Kidney (tissue), 14 donors: ENCODE measurements around the gene NPPA. TPM values are rescaled to one million over a fixed set of nuclear protein-coding genes. Genes with fewer than 3 reads are reported as not detected.

Experiments
- DNase-seq, 5 donors: peaks; one replicate each; pipeline ENCODE4 v3.0.0-alpha.2; 2013 to 2020
- FAIRE-seq: peaks from 2 replicates; lab custom pipeline; 2012; peaks lifted over from hg19 to GRCh38; lab: Jason Lieb, UNC
- H3K27ac ChIP-seq, 2 donors: one replicate each; pipeline ENCODE4 v1.7.0; 2013; ENCODE audit warnings: low read depth in 2 of 2, low read length in 2 of 2, inconsistent platforms in 1 of 2
- H3K27me3 ChIP-seq: one replicate; pipeline ENCODE4 v1.7.1; 2013; ENCODE audit warnings: low read length, inconsistent platforms; ENCODE audit not compliant: control insufficient read depth, insufficient read depth
- H3K36me3 ChIP-seq, 3 donors: one replicate each; pipeline versions ENCODE4 v1.7.0 to v1.7.1; 2013; ENCODE audit warnings: low read length in 3 of 3, control low read depth in 1 of 3, inconsistent platforms in 1 of 3; ENCODE audit not compliant: insufficient read depth in 3 of 3, control insufficient read depth in 2 of 3
- H3K4me1 ChIP-seq, 3 donors: one replicate each; pipeline versions ENCODE4 v1.7.0 to v1.7.1; 2013; ENCODE audit warnings: low read length in 3 of 3, inconsistent platforms in 1 of 3, low read depth in 1 of 3; ENCODE audit not compliant: control insufficient read depth in 2 of 3, insufficient read depth in 2 of 3
- H3K4me3 ChIP-seq, 3 donors: one replicate each; pipeline versions ENCODE4 v1.7.0 to v1.8.1; 2013; ENCODE audit warnings: low read length in 3 of 3, control low read depth in 1 of 3, inconsistent platforms in 1 of 3
- H3K9ac ChIP-seq, 3 donors: one replicate each; pipeline versions ENCODE4 v1.7.0 to v1.7.1; 2013; ENCODE audit warnings: low read length in 3 of 3, control low read depth in 1 of 3, inconsistent platforms in 1 of 3
- H3K9me3 ChIP-seq, 3 donors: one replicate each; pipeline versions ENCODE4 v1.7.0 to v1.7.1; 2013; ENCODE audit warnings: low read length in 3 of 3, control low read depth in 1 of 3, inconsistent platforms in 1 of 3; ENCODE audit not compliant: control insufficient read depth in 2 of 3, insufficient read depth in 1 of 3
- CTCF ChIP-seq: IDR thresholded peaks from 3 replicates; pipeline ENCODE4 v1.5.1; 2012; ENCODE audit warnings: mild to moderate bottlenecking, moderate library complexity, borderline replicate concordance; ENCODE audit not compliant: insufficient read depth; ENCODE audit errors: extremely low read depth
- intact Hi-C: fragments of 100-400 bp; cut with DNase I; formaldehyde crosslinking; loops from one replicate; pipeline ENCODE4 v1.11.1; 2022
- polyA plus RNA-seq: library from polyadenylated mRNA; stranded (reverse); fragments of 350-450 nt; fragmentation: Illumina TruSeq; extraction: RNeasy Lipid Tissue Mini Kit (QIAGEN cat#74804); gene quantifications from one replicate; pipeline ENCODE4 v1.2.3, GENCODE V29; 2014; ENCODE audit warnings: low read depth, low replicate concordance; ENCODE audit not compliant: insufficient read depth
- total RNA-seq: library from RNA; stranded (reverse); fragmentation: NEBNext Ultra II Directional; extraction: Animal tissue kit (Norgen Biotek cat#: 25700); gene quantifications from one replicate; pipeline ENCODE4 v1.2.1, GENCODE V29; 2021
- donor health status: control.
- donor health status: control.
- donor health status: control.
- donor health status: control.
- donor health status: control.
- donor health status: DM: yes; HTN: yes; CAD: no.
- donor health status: Normal renal cell carcinoma (clear cell type).

NPPA gene
- total and polyA plus RNA-seq, 2 donors from 2014 or later = 0.50 TPM; not detected in 1

- DNase-seq (no peak), FAIRE-seq (no peak)
- intact Hi-C loops = no loop called here
- Histone ChIP-seq H3K9me3 (no peaks in the 10 kb centered on the region), H3K9ac (no peak overlapping the region), H3K36me3 (no peaks in the 10 kb centered on the region), H3K27ac (no peak overlapping the region), H3K4me1 (peaks cover 0 to 2% (median 0%) of the 10 kb centered on the region in 3 donors), H3K4me3 (no peak overlapping the region), H3K27me3 (no peaks in the 10 kb centered on the region)
- TF ChIP-seq CTCF = no peak
Measured at GRCh38 chr1:11872545-11872944, 25.0 kb upstream of the NPPA start.

- Histone ChIP-seq H3K27ac (no peak overlapping the region), H3K27me3 (no peaks in the 10 kb centered on the region), H3K4me1 (peaks cover 0 to 2% (median 0%) of the 10 kb centered on the region in 3 donors), H3K9ac (no peak overlapping the region), H3K36me3 (no peaks in the 10 kb centered on the region), H3K4me3 (no peak overlapping the region), H3K9me3 (no peaks in the 10 kb centered on the region)
- intact Hi-C loops = no loop called here
- DNase-seq = no peak
- TF ChIP-seq CTCF = no peak
- FAIRE-seq = no peak
Measured at GRCh38 chr1:11869650-11870207, 22.1 kb upstream of the NPPA start.

- Histone ChIP-seq H3K36me3 (no peaks in the 10 kb centered on the region), H3K4me3 (no peak overlapping the region), H3K9me3 (no peaks in the 10 kb centered on the region), H3K9ac (no peak overlapping the region), H3K4me1 (no peaks in the 10 kb centered on the region), H3K27me3 (no peaks in the 10 kb centered on the region), H3K27ac (no peak overlapping the region)
- no peak for TF ChIP-seq CTCF
- FAIRE-seq (no peak), DNase-seq (no peak)
- intact Hi-C loops = no loop called here
Measured at GRCh38 chr1:11869104-11869503, 21.5 kb upstream of the NPPA start.
